GM20000 (cell line): ENCODE results near the gene B4GAT1.
A peak's percentile ranks its signal among the peaks of the same experiment; 100 is the strongest.

Source experiments
- DNase-seq: peaks from one replicate; pipeline ENCODE4 v3.0.0; 2012; ENCODE audit warnings: low spot score
- TF ChIP-seq, protein P1 (sequence below): IDR thresholded peaks from 2 replicates; pipeline ENCODE4 v1.5.1; 2012; ENCODE audit warnings: mild to moderate bottlenecking, control low read depth; ENCODE audit errors: extremely low read depth, missing control alignments

B4GAT1 gene

DNA sequence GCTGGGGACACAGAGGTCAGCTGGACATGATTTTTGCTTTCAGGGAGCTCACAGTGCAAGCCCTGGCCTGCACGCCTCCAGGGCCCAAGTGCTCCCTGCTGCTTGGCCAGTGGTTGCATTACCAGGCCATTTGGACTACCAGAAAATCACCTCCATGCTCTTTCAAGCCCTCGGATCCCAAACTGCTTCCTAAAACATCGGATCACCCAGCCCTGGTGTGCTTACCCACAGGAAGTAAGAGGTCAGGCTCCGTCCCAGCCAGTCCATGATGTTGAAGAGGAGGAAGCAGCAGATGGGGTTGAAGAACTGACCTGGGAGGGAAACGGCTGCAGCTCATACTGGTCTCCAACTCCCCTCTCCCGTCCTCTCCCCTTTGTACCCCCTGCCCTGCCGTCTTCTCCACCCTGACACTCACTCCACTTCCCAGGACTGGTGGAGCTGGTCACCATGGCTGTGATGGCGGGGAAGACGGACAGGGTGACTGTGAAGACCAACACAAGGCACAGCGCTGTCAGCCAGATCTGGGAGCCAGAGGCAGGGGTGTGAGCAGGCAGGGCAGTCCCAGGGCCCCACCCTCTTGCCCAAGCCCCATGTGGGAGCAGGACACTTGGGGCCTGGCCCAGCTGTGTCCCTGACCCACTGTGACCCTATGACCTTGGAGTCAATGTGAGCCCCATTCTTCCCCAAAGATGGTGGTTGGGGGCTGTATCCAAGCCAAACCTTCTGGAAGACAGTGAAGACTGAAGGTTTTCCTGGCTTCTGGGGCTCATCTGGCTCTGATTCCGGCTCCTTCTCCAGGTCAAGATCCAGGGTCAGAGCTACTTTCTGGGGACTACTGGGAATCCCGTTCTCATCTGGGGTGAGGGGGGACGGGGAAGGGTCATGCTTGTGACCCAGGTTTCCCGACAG, 18.5 kb upstream of the B4GAT1 start:
- TF ChIP-seq, protein P1, sequence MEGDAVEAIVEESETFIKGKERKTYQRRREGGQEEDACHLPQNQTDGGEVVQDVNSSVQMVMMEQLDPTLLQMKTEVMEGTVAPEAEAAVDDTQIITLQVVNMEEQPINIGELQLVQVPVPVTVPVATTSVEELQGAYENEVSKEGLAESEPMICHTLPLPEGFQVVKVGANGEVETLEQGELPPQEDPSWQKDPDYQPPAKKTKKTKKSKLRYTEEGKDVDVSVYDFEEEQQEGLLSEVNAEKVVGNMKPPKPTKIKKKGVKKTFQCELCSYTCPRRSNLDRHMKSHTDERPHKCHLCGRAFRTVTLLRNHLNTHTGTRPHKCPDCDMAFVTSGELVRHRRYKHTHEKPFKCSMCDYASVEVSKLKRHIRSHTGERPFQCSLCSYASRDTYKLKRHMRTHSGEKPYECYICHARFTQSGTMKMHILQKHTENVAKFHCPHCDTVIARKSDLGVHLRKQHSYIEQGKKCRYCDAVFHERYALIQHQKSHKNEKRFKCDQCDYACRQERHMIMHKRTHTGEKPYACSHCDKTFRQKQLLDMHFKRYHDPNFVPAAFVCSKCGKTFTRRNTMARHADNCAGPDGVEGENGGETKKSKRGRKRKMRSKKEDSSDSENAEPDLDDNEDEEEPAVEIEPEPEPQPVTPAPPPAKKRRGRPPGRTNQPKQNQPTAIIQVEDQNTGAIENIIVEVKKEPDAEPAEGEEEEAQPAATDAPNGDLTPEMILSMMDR = no peak
- DNase-seq = peak; percentile 5

- TF ChIP-seq, protein P1 = no peak
- peak; percentile 6 for DNase-seq
Measured at GRCh38 chr11:66365166-66365565, 17.7 kb upstream of the B4GAT1 start.

DNA sequence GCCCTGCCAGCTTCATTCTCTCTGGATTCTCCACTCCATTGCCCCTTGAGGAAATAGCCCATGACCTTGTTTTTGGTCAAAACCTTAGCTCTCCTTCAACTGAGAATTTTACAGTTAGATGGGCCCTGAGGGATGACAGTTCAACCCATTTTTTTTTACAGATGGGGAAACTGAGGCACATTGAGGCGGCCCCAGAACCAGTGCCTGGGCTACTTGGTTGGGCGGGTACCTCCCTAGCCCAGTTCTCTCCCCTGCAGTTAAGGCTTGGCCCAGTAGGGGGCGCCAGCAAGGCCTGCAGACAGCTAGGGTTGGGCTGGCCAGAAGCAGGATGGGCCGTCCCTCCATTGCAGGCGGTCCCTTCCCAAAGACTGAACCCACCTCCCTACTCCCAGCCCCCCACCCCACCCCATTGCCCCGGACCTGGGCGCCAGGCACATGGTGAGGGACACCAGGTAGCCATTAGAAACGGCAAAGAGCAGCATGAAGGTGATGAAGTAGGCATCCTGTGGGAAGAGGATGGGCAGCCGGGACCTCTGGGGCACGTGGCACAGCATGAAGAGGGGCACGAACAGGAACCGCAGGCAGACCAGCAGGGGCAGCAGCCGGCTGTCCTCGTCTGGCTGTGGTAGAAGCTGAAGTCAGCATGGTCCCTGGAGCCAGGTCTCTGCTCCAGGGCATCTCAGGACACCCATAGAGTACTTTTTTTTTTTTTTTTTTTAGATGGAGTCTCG, 16.5 kb upstream of the B4GAT1 start:
- peak; percentile 81 for DNase-seq
- TF ChIP-seq, protein P1 = peak; percentile 85

GRCh38 chr11:66363187-66363601, 15.8 kb upstream of the B4GAT1 start:
- peak; percentile 3 for DNase-seq
- TF ChIP-seq, protein P1 = no peak

DNA sequence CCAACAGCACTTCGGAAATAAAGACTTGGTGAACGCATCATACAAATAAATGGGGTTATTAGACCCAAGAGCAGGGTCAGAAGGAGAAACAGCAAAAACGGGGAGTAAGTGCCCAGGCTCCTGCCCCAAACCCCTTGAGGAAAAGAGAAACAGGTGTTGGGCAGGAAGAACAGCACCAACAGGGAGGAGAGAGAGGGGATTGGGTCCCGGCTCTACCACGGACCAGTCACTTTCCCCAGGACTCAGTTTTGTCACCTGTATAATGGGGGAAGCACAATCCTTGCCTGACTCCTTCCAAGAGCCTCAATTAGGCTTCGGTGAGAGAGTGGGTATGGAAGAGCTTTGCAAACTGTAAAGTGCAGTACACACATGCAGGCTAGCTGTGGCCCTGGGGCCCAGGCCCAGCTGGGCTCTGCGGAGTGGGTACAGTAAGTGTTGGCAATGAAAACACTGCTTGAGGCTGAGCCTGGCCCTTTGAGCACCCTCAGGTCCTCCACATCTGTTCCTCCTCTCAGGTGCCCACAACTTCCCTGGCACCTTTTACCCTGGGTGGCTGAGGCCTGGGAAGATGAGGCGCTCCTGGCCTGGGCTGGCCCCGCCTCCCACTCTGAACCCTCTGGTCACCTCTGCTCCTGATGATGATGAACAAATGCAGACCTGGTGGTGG, 15.2 kb upstream of the B4GAT1 start:
- no peak for DNase-seq
- TF ChIP-seq, protein P1 = no peak

DNA sequence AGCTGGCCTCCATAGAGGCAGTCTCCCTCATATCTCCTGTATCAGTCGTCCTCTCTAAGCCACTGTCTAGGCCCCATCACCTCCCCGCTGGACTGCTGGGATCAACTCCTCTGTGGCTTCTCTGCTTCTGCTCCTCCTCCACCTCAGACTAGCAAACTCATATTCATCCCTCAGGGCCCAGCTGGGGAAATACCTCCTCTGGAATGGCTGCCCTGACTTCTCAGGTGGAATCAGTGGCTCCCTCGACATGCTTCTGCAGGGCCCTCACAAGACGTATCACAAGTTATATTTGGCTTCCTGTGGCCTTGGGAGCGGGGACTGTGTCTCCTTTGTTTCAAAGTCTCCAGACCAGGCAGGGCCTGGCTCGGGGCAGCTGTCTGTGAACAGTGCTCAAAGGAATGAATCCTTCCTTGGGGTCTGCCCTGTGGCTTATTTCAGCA, 14.1 kb upstream of the B4GAT1 start:
- DNase-seq = peak; percentile 4
- TF ChIP-seq, protein P1 = no peak
